SIG-M5 treated with dmso at 0.1 percent for 504 hours (cell line): ENCODE measurements around the gene RAX2.
"Not testable (repeated sequence)": the region's sequence is repeated elsewhere in the genome, so short reads cannot be mapped to it uniquely, and the experiment has no call there.

ENCODE experiments used
- DNase-seq: peaks from one replicate; lab custom pipeline; 2025; ENCODE audit not compliant: unreplicated experiment; lab: John Stamatoyannopoulos, UW

RAX2 gene

GRCh38 chr19:3762130-3762473, 9.9 kb downstream of the RAX2 start:
- no peak for DNase-seq

- DNase-seq = peak; percentile 76
Measured at GRCh38 chr19:3761382-3762129, 10.5 kb downstream of the RAX2 start, which contains the start of gene APBA3. Gene APBA3 (minus strand): TSS chr19:3761692. CDS start chr19:3760264, 1,428 bp downstream.

- no peak for DNase-seq
Measured at GRCh38 chr19:3760871-3761361, 11.1 kb downstream of the RAX2 start.

- DNase-seq = no peak
Measured at GRCh38 chr19:3759482-3760254, 12.4 kb downstream of the RAX2 start.

GRCh38 chr19:3758297-3758696, 13.7 kb downstream of the RAX2 start:
- not testable (repeated sequence) for DNase-seq

- DNase-seq = not testable (repeated sequence)
Measured at GRCh38 chr19:3757705-3758104, 14.3 kb downstream of the RAX2 start.

GRCh38 chr19:3753631-3754410, 18.2 kb downstream of the RAX2 start:
- DNase-seq = no peak

GRCh38 chr19:3752492-3752891, 19.5 kb downstream of the RAX2 start:
- DNase-seq = no peak

GRCh38 chr19:3751236-3751635, 20.8 kb downstream of the RAX2 start:
- DNase-seq = no peak

- no peak for DNase-seq
Measured at GRCh38 chr19:3750211-3750610, 21.8 kb downstream of the RAX2 start.

GRCh38 chr19:3748965-3749364, 23.1 kb downstream of the RAX2 start:
- no peak for DNase-seq

- no peak for DNase-seq
Measured at GRCh38 chr19:3746371-3747056, 25.5 kb downstream of the RAX2 start.

GRCh38 chr19:3745363-3746045, 26.5 kb downstream of the RAX2 start:
- no peak for DNase-seq

GRCh38 chr19:3743486-3743885, 28.5 kb downstream of the RAX2 start:
- peak; percentile 54 for DNase-seq

GRCh38 chr19:3740431-3740830, 31.6 kb downstream of the RAX2 start:
- DNase-seq = no peak

GRCh38 chr19:3738477-3739220, 33.4 kb downstream of the RAX2 start:
- no peak for DNase-seq

GRCh38 chr19:3737487-3738205, 34.4 kb downstream of the RAX2 start:
- no peak for DNase-seq

- no peak for DNase-seq
Measured at GRCh38 chr19:3736106-3736724, 35.8 kb downstream of the RAX2 start.

- DNase-seq = no peak
Measured at GRCh38 chr19:3734310-3734600, 37.8 kb downstream of the RAX2 start.
